ENCODE measurements around the gene STXBP5.
"Not testable (repeated sequence)": the region's sequence is repeated elsewhere in the genome, so short reads cannot be mapped to it uniquely, and the experiment has no call there.

The STXBP5 gene

GRCh38 chr6:147361311-147361981 is 157.2 kb downstream of the STXBP5 start:
- DNase-seq (ENCODE audit: low read depth): no peak
- TF ChIP-seq, protein P1, sequence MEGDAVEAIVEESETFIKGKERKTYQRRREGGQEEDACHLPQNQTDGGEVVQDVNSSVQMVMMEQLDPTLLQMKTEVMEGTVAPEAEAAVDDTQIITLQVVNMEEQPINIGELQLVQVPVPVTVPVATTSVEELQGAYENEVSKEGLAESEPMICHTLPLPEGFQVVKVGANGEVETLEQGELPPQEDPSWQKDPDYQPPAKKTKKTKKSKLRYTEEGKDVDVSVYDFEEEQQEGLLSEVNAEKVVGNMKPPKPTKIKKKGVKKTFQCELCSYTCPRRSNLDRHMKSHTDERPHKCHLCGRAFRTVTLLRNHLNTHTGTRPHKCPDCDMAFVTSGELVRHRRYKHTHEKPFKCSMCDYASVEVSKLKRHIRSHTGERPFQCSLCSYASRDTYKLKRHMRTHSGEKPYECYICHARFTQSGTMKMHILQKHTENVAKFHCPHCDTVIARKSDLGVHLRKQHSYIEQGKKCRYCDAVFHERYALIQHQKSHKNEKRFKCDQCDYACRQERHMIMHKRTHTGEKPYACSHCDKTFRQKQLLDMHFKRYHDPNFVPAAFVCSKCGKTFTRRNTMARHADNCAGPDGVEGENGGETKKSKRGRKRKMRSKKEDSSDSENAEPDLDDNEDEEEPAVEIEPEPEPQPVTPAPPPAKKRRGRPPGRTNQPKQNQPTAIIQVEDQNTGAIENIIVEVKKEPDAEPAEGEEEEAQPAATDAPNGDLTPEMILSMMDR (conservative IDR thresholded peaks at IDR 0.05; ENCODE audit: low read depth, low read length): no peak
- no peak overlapping the region for H3K4me3 ChIP-seq (ENCODE audit: low read length)

DNA sequence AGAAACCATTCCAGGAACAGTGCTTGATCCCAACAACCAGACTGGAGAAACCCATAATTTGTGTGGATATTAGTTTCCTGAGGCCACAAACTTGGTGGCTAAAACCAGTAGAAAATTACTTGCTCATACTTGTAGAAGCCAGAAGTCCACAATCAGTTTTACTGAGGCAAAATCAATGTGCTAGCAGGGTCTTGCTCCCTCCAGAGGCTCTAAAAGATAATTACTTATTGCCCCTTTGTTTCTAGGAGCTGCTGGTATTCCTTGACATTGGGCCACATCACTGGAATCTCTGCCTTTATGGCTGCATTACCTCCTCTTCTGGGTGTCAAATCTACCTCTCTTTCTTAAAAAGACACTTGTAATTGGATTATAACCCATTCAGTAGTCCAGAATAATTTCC is 162.1 kb downstream of the STXBP5 start:
- TF ChIP-seq, protein P1 (conservative IDR thresholded peaks at IDR 0.05; ENCODE audit: low read depth, low read length): no peak
- no peak overlapping the region for H3K4me3 ChIP-seq (ENCODE audit: low read length)

GRCh38 chr6:147371325-147371724 is 167.1 kb downstream of the STXBP5 start:
- DNase-seq (ENCODE audit: low read depth): no peak
- no peak overlapping the region for H3K4me3 ChIP-seq (ENCODE audit: low read length)
- TF ChIP-seq, protein P1 (conservative IDR thresholded peaks at IDR 0.05; ENCODE audit: low read depth, low read length): no peak

More for the DNA sequence above, 162.1 kb downstream of the STXBP5 start:
- DNase-seq (ENCODE audit: low read depth): no peak

- no peak for DNase-seq (ENCODE audit: low read depth)
- TF ChIP-seq, protein P1 (conservative IDR thresholded peaks at IDR 0.05; ENCODE audit: low read depth, low read length): no peak
- H3K4me3 ChIP-seq (ENCODE audit: low read length): no peak overlapping the region
Measured at GRCh38 chr6:147372806-147373205, 168.6 kb downstream of the STXBP5 start.

DNA sequence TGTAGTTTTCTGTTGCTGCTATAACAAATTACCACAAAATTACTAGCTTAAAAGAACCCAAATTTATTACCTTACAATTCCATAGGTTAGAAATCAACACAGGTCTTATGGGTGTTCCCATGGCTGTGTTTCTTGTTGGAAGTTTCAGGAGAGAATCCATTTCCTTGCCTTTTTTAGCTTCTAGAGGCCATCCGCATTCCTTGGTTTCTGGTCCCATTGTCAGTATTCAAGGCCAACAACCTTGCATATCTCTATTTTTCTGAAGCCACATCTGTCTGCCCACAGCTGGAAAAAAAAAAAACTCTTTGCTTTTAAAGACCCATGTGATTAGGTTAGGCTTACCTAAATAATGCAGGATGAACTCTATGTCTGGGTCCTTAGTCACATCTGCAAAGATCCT is 174.6 kb downstream of the STXBP5 start:
- TF ChIP-seq, protein P1 (conservative IDR thresholded peaks at IDR 0.05; ENCODE audit: low read depth, low read length): no peak
- DNase-seq (ENCODE audit: low read depth): no peak
- H3K4me3 ChIP-seq (ENCODE audit: low read length): no peak overlapping the region

- H3K4me3 ChIP-seq (ENCODE audit: low read length); DNase-seq (ENCODE audit: low read depth): not testable (repeated sequence)
Measured at GRCh38 chr6:147380841-147381240, 176.6 kb downstream of the STXBP5 start.

- DNase-seq (ENCODE audit: low read depth): no peak
- TF ChIP-seq, protein P1 (conservative IDR thresholded peaks at IDR 0.05; ENCODE audit: low read depth, low read length): no peak
Measured at GRCh38 chr6:147381712-147382111, 177.5 kb downstream of the STXBP5 start.

More at GRCh38 chr6:147381712-147382111, 177.5 kb downstream of the STXBP5 start:
- no peak overlapping the region for H3K4me3 ChIP-seq (ENCODE audit: low read length)
